ENCODE data around the gene HIVEP2.

Gene HIVEP2

GRCh38 chr6:142838821-142839685 is 105.9 kb downstream of the HIVEP2 start:
- H3K9ac ChIP-seq (ENCODE audit: insufficient read length, low read depth) = no peak overlapping the region
- H3K4me3 ChIP-seq (ENCODE audit: insufficient read length, low read depth) = no peak overlapping the region
- no peaks in the 10 kb centered on the region for H3K27me3 ChIP-seq (ENCODE audit: insufficient read depth, insufficient read length)
- no peaks in the 10 kb centered on the region for H3K36me3 ChIP-seq (ENCODE audit: insufficient read depth, insufficient read length, low read length)
- DNase-seq (ENCODE audit: low read depth, low spot score) = no peak
- no peaks in the 10 kb centered on the region for H3K9me3 ChIP-seq (ENCODE audit: insufficient read depth, low read length)
- no peak for TF ChIP-seq SUZ12 (IDR thresholded peaks at IDR 0.05; ENCODE audit: extremely low read depth, insufficient read depth, insufficient read length)
- TF ChIP-seq ZNF274 (IDR thresholded peaks at IDR 0.05; ENCODE audit: low read depth, low read length) = no peak
- TF ChIP-seq YY1 (IDR thresholded peaks at IDR 0.05; ENCODE audit: insufficient read depth, insufficient read length) = no peak
- H3K4me1 ChIP-seq (ENCODE audit: insufficient read depth, insufficient read length) = no peaks in the 10 kb centered on the region

- Histone ChIP-seq H3K36me3 (ENCODE audit: insufficient read depth, insufficient read length, low read length) (no peaks in the 10 kb centered on the region), H3K9ac (ENCODE audit: insufficient read length, low read depth) (no peak overlapping the region), H3K9me3 (ENCODE audit: insufficient read depth, low read length) (no peaks in the 10 kb centered on the region), H3K4me3 (ENCODE audit: insufficient read length, low read depth) (no peak overlapping the region), H3K27me3 (ENCODE audit: insufficient read depth, insufficient read length) (no peaks in the 10 kb centered on the region), H3K4me1 (ENCODE audit: insufficient read depth, insufficient read length) (no peaks in the 10 kb centered on the region)
- DNase-seq (ENCODE audit: low read depth, low spot score) = no peak
- TF ChIP-seq YY1 (IDR thresholded peaks at IDR 0.05; ENCODE audit: insufficient read depth, insufficient read length) = no peak
- no peak for TF ChIP-seq SUZ12 (IDR thresholded peaks at IDR 0.05; ENCODE audit: extremely low read depth, insufficient read depth, insufficient read length)
- no peak for TF ChIP-seq ZNF274 (IDR thresholded peaks at IDR 0.05; ENCODE audit: low read depth, low read length)
Measured at GRCh38 chr6:142835787-142836535, 109.0 kb downstream of the HIVEP2 start.

DNA sequence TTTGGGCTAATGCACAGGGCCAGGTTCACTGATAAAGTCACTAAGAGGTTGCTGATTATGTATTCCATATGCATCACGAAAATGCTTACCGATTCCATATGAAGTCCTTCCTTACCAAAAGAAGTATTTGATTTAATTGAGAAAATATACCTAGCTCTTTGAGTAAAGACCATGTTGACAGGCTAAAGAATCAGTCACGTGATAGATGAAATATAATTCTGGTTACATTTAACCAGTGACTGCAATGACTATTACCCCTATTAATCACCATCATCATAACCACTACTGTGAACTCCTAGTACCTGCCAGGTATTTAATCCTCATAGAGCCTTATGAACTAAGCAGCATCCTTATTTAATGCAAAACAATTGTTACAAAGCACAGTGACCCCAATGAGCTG is 110.1 kb downstream of the HIVEP2 start:
- no peak for DNase-seq (ENCODE audit: low read depth, low spot score)
- no peaks in the 10 kb centered on the region for H3K36me3 ChIP-seq (ENCODE audit: insufficient read depth, insufficient read length, low read length)

DNA sequence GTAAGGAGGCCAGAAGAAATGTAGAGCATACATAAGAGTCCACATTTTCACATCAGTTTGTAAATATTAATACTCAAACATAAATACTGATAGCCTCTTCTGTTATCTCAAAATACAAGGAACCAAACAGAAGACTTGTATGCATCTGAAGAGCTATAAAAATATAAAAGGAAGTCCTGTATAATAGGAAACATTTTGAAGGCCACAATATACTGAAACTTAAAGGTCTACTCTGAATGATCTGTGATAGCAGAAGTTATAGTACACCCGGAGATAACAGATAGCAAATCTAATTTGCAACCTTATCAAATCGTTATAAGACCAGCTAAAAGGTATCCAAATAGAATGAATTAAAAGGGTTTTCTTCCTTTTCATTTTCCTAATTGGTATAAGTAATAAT is 111.2 kb downstream of the HIVEP2 start:
- Histone ChIP-seq H3K9me3 (ENCODE audit: insufficient read depth, low read length) (no peaks in the 10 kb centered on the region), H3K9ac (ENCODE audit: insufficient read length, low read depth) (no peak overlapping the region), H3K4me1 (ENCODE audit: insufficient read depth, insufficient read length) (no peaks in the 10 kb centered on the region), H3K36me3 (ENCODE audit: insufficient read depth, insufficient read length, low read length) (no peaks in the 10 kb centered on the region), H3K4me3 (ENCODE audit: insufficient read length, low read depth) (no peak overlapping the region), H3K27me3 (ENCODE audit: insufficient read depth, insufficient read length) (no peaks in the 10 kb centered on the region)
- no peak for DNase-seq (ENCODE audit: low read depth, low spot score)
- TF ChIP-seq YY1 (IDR thresholded peaks at IDR 0.05; ENCODE audit: insufficient read depth, insufficient read length) (no peak), ZNF274 (IDR thresholded peaks at IDR 0.05; ENCODE audit: low read depth, low read length) (no peak), SUZ12 (IDR thresholded peaks at IDR 0.05; ENCODE audit: extremely low read depth, insufficient read depth, insufficient read length) (no peak)

More for the DNA sequence above, 110.1 kb downstream of the HIVEP2 start:
- Histone ChIP-seq H3K4me3 (ENCODE audit: insufficient read length, low read depth) (no peak overlapping the region), H3K9ac (ENCODE audit: insufficient read length, low read depth) (no peak overlapping the region), H3K27me3 (ENCODE audit: insufficient read depth, insufficient read length) (no peaks in the 10 kb centered on the region), H3K9me3 (ENCODE audit: insufficient read depth, low read length) (no peaks in the 10 kb centered on the region), H3K4me1 (ENCODE audit: insufficient read depth, insufficient read length) (no peaks in the 10 kb centered on the region)
- TF ChIP-seq SUZ12 (IDR thresholded peaks at IDR 0.05; ENCODE audit: extremely low read depth, insufficient read depth, insufficient read length) (no peak), YY1 (IDR thresholded peaks at IDR 0.05; ENCODE audit: insufficient read depth, insufficient read length) (no peak), ZNF274 (IDR thresholded peaks at IDR 0.05; ENCODE audit: low read depth, low read length) (no peak)

GRCh38 chr6:142833054-142833453 is 111.9 kb downstream of the HIVEP2 start:
- DNase-seq (ENCODE audit: low read depth, low spot score) = no peak
- TF ChIP-seq SUZ12 (IDR thresholded peaks at IDR 0.05; ENCODE audit: extremely low read depth, insufficient read depth, insufficient read length) (no peak), YY1 (IDR thresholded peaks at IDR 0.05; ENCODE audit: insufficient read depth, insufficient read length) (no peak)
- Histone ChIP-seq H3K9ac (ENCODE audit: insufficient read length, low read depth) (no peak overlapping the region), H3K4me3 (ENCODE audit: insufficient read length, low read depth) (no peak overlapping the region), H3K36me3 (ENCODE audit: insufficient read depth, insufficient read length, low read length) (no peaks in the 10 kb centered on the region), H3K9me3 (ENCODE audit: insufficient read depth, low read length) (no peaks in the 10 kb centered on the region), H3K4me1 (ENCODE audit: insufficient read depth, insufficient read length) (no peaks in the 10 kb centered on the region), H3K27me3 (ENCODE audit: insufficient read depth, insufficient read length) (no peaks in the 10 kb centered on the region)

- Histone ChIP-seq H3K27me3 (ENCODE audit: insufficient read depth, insufficient read length) (no peaks in the 10 kb centered on the region), H3K4me3 (ENCODE audit: insufficient read length, low read depth) (no peak overlapping the region), H3K9me3 (ENCODE audit: insufficient read depth, low read length) (no peaks in the 10 kb centered on the region), H3K4me1 (ENCODE audit: insufficient read depth, insufficient read length) (no peaks in the 10 kb centered on the region), H3K36me3 (ENCODE audit: insufficient read depth, insufficient read length, low read length) (no peaks in the 10 kb centered on the region), H3K9ac (ENCODE audit: insufficient read length, low read depth) (no peak overlapping the region)
- DNase-seq (ENCODE audit: low read depth, low spot score) = no peak
- no peak for TF ChIP-seq ZNF274 (IDR thresholded peaks at IDR 0.05; ENCODE audit: low read depth, low read length)
- TF ChIP-seq SUZ12 (IDR thresholded peaks at IDR 0.05; ENCODE audit: extremely low read depth, insufficient read depth, insufficient read length) = no peak
- TF ChIP-seq YY1 (IDR thresholded peaks at IDR 0.05; ENCODE audit: insufficient read depth, insufficient read length) = no peak
Measured at GRCh38 chr6:142830807-142831206, 114.2 kb downstream of the HIVEP2 start.

DNA sequence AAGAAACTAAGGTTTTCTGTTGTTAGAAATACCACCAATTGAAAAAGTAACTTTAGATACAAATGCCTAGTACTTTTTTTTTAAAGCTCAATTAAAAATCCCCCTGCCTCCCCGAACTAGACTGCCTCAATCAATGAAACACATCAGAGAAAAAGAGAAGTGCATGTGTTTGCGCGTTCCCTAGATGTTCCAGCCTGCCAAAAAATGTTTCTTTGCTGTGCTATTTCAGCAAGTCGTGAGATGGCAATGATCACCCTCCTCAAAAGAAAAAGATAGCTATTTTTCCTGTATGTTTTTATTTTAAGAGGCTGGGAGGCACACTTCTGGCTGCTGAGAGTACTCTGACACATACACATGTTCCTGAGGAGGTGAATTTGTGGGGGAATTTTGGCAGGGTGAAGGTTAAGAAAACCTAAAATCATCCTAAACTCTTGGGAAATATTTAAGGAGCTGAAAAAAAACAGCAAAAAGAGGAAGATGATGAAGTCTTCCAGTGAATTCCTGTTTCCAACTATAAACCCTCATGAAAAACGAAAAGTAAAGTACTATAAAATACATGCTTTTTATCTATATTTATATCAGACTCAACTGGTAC is 114.8 kb downstream of the HIVEP2 start:
- Histone ChIP-seq H3K27me3 (ENCODE audit: insufficient read depth, insufficient read length) (no peaks in the 10 kb centered on the region), H3K4me3 (ENCODE audit: insufficient read length, low read depth) (no peak overlapping the region), H3K4me1 (ENCODE audit: insufficient read depth, insufficient read length) (no peaks in the 10 kb centered on the region), H3K9me3 (ENCODE audit: insufficient read depth, low read length) (no peaks in the 10 kb centered on the region), H3K36me3 (ENCODE audit: insufficient read depth, insufficient read length, low read length) (no peaks in the 10 kb centered on the region), H3K9ac (ENCODE audit: insufficient read length, low read depth) (no peak overlapping the region)
- DNase-seq (ENCODE audit: low read depth, low spot score) = no peak
- TF ChIP-seq ZNF274 (IDR thresholded peaks at IDR 0.05; ENCODE audit: low read depth, low read length) (no peak), SUZ12 (IDR thresholded peaks at IDR 0.05; ENCODE audit: extremely low read depth, insufficient read depth, insufficient read length) (no peak), YY1 (IDR thresholded peaks at IDR 0.05; ENCODE audit: insufficient read depth, insufficient read length) (no peak)
